NOMO-1 treated with DMSO at 0.1 percent for 48 hours (cell line): ENCODE measurements around the gene NLGN1.

ENCODE experiments used
- DNase-seq: peaks from one replicate; lab custom pipeline; 2025; ENCODE audit not compliant: unreplicated experiment; lab: John Stamatoyannopoulos, UW

The NLGN1 gene

DNA sequence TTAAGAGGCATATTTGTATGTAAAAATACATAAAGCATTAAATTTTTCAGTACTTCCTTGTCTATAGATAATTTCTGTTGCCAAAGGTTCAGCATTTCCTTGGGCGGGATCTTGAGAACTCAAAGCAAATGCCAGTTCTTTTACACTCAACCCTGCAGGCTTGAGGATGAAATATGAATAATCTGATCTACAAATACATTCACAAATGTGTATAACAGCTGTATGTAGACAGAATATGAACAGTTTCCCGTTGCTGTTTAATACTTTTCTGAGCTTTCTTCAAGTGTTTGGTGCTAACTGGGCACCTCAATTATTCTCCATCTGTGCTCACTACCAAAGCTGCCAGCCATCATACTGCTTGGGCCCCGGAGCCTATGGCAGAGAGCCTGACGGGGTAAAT is 661.3 kb downstream of the NLGN1 start:
- DNase-seq, result no peak

- no peak for DNase-seq
Observed at GRCh38 chr3:174060431-174060830, 662.9 kb downstream of the NLGN1 start.

- no peak for DNase-seq
Observed at GRCh38 chr3:174061162-174061561, 663.6 kb downstream of the NLGN1 start.

DNA sequence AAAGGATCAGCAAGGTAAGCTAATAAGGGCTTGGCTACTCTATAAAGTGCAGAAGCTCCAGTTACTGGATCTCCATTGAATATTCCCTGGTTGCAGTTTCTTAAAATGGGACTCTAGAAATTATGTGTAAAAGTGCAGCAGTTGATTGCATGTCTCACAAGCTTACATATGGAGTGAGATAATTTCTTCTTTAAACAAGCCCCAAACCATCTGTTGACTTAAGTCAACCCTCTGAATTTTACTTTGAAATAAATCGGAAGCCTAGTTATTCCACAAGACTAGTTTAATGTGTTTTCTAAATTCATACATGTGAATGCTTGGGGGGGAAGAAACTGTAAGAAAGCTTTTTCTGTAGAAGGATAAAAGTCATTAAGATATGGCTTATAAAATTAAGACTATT is 664.2 kb downstream of the NLGN1 start:
- no peak for DNase-seq

DNA sequence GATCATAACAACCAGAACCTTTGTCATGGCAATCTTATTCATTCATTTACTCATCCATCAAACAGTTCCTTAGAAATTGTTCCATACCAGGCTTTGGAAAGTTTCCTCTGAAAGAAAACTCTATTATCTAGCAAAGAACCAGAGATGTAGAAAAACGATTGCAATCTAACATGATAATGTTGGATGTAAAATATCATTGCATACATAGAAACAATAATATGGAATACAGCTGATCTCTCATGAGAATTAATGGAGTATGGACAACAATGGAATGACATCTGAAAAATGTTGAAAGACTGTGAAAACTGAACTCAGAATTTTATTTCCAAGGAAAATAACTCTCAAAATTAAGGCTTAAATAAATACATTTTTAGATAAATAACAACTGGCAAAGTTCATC is 665.4 kb downstream of the NLGN1 start:
- DNase-seq, result no peak

- DNase-seq, result no peak
Observed at GRCh38 chr3:174068035-174068434, 670.5 kb downstream of the NLGN1 start.

DNA sequence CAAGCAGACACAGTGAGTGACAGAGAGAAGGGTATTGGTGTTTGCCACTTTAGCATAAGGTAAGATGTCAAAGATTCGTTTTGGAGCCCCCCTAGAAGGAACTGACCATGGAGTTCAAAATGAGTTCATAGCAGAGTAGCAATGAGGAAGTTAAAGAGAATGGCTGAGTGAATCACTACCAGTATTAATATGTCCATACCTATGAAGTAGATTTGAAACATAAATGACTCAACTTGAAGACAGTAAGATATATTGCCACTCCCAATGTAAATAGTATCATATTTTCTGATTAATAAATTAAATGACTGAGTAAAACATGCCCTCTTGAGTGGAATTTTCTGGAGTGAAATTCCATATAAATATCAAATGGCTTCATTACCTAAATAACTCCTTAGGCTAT is 675.1 kb downstream of the NLGN1 start:
- no peak for DNase-seq

GRCh38 chr3:174083706-174084105 is 686.2 kb downstream of the NLGN1 start:
- DNase-seq, result no peak

- no peak for DNase-seq
Observed at GRCh38 chr3:174089592-174089991, 692.0 kb downstream of the NLGN1 start.

- no peak for DNase-seq
Observed at GRCh38 chr3:174094669-174095068, 697.1 kb downstream of the NLGN1 start.

DNA sequence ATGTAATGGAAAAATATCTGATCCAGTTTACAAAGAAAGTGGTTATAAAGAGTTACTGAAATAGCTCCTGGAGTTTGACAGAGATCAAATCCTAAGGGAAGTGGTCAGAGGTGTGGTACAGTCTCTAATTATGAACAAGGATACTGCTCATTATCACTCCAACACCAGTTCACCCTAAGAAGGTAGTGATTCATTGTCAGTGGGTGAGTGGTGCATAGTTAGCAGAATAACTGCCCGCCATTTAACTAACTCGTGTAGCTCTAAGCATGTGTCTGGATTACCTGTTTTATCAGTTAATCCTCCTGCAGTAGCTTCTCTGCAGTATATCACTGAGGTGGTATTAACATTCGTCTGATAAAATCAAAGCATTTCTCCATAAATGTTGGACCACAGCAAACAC is 700.1 kb downstream of the NLGN1 start:
- no peak for DNase-seq

GRCh38 chr3:174098746-174099145 is 701.2 kb downstream of the NLGN1 start:
- DNase-seq, result no peak

- DNase-seq, result no peak
Observed at GRCh38 chr3:174099724-174100123, 702.2 kb downstream of the NLGN1 start.

DNA sequence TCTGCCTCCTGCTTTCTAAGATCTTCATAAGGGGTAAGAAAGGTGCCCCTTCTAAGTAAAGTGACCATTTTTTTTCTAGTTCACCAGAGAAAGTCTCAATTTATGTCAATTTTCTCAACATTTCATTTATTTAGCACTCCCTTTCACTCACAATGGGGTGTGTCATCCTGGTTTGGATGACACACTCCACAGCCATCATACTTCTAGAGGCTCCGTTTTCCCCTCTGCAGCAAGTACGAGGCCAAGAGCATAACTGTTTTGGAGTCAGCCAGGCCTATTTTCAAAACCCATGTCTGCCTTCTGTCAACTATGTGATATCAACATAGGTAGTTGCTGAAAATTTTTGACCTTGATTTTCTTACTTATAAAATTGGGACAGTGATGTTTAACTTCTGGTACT is 703.2 kb downstream of the NLGN1 start:
- no peak for DNase-seq

DNA sequence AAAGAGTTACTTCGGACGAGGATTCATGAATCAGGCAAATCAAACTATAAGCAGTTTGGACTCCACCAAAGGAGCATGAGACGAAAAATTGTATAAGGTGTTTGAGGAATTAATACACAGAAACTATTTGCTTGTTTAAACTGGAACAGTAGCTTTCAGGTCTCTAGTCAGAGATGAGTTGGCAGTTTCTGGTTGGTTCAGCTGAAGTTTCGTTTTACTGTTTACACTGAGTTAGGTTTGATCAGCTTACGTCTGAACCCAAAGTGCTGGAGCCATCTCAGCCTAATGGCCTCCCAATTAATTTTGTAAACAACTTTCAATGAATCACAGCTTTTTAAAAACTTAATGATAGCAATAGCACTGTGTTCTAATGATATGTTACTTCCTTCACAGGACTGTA is 703.7 kb downstream of the NLGN1 start:
- DNase-seq, result no peak

DNA sequence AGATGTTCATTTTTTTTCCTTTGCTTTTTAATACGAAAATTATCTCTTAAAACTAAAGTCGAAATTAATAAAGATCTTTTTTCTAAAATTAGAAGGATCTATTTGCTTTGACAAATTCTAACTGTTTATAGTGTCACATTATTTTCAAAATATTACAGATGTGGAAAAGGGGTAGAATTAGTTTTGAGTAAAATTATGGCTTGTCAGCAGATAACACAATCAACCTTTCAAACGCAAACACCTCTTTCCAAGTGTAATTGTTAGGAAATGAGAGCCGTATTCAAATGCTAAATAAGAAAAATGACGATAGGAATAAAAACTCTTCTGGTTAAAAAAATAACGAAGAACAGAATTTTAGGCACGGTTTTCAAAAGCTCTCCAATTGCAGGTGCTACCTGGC is 704.7 kb downstream of the NLGN1 start:
- no peak for DNase-seq

DNA sequence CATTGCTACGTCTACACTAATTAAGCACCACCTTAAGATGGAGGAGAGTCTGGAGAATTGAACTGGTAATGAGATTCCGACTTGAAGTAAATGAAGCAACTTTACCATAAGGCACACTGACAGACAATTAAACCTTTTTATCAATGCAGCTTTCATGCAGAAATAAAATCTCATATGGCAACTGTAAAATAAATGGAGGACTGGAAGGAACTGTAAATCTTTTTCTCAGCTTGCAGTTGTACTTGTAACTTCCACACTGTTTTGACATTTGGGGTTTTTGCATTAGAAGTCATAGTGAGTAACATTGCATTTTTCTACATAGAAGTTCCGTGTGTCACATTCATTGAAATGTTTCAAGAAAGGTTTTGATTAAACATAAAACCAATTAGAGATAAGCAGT is 705.3 kb downstream of the NLGN1 start:
- DNase-seq, result no peak

DNA sequence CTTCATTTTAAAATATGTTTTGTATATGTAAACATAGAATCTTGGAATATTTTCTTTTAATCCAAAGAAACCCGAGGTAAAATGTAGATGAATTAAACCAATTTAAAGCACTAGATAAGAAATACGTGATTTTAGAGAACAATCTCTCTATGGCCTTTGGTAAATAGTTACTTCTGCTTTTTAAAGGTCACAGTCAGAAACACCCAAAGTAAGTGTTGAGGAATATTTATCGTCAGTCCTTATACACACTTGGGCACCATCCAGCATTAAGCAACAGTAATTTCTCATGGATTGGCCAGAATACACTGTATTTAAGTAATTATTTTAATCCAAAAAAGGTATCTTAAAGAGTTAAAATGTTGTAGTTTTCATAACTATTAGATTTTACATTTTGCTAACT is 713.2 kb downstream of the NLGN1 start:
- peak; percentile 21 for DNase-seq

DNA sequence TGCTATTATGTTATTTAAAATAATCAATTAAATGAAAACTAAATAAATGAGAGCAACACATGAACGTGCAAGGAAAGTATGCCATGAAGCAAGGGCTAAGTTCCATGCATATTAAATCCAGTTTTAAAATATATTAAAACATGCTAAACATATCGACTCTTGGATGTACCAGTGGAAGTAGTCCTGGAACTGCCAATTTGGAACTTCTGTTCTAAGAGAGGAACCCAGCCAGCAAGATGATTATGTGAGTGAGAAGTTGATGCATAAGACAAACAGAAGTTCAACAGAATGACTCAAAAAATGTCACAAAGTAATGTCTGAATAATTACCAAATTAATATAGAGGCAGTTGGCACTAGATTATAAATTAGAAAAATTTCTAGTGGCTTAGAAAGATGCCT is 714.2 kb downstream of the NLGN1 start:
- no peak for DNase-seq

GRCh38 chr3:174116421-174116820 is 718.9 kb downstream of the NLGN1 start:
- no peak for DNase-seq

DNA sequence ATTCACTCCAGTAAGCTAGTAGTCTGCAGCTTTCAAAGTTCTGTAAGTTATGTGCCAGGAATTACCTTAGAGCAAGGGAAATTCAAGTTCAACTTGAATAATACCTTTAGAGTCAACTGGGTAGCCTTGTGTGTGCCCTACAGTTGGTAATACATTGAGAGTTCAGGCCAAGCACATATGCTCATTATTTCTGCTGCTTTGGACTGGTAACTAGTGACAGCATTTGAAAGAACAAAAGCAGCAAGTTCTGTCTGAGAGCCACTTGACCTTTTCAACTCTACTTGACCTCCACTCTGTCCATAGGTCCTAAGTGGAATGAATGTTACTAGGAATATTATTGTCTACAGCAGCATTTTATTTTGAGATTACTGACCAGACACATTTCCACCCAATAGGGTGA is 723.5 kb downstream of the NLGN1 start:
- no peak for DNase-seq

DNA sequence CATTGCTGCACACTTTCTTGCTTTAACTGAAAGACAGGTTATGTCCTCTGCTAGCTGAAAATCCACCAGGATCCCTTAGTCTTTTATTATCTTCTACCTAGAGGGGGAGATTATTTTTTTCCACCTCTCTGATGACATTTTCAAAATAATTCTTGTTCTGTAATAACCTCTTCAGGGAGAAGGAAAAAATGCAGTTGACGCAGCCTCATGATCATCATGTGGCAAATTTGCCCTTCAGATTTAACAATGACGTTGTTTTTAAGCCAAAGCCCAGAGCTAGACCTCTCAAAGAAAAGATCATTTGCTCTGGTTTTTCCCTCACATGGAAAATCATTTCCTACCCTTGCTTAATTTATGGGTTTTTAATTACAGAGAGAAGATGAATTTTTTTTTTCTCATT is 724.9 kb downstream of the NLGN1 start:
- no peak for DNase-seq

GRCh38 chr3:174125267-174125824 is 727.8 kb downstream of the NLGN1 start:
- peak; percentile 46 for DNase-seq
